Right atrium auricular region (tissue), 2 donors: ENCODE results near the gene SOWAHA. TPM values are rescaled to one million over a fixed set of nuclear protein-coding genes. Genes with fewer than 3 reads are reported as not detected.

Experiments used
- DNase-seq: peaks from one replicate; pipeline ENCODE4 v3.0.0-alpha.2; 2019; ENCODE audit warnings: low spot score
- H3K27ac ChIP-seq, 2 donors: fragments of 200-600 bp; sonication (generic); 1 replicate in 1 of 2; 2 replicates in 1 of 2; pipeline ENCODE4 v1.5.1; 2016 to 2019
- H3K27me3 ChIP-seq, 2 donors: fragments of 200-600 bp; sonication (generic); one replicate each; pipeline versions ENCODE4 v1.5.1 to v1.6.0; 2017 to 2019
- H3K36me3 ChIP-seq: fragments of 200-600 bp; sonication (generic); one replicate; pipeline ENCODE4 v1.5.1; 2016
- H3K4me1 ChIP-seq, 2 donors: fragments of 200-600 bp; sonication (generic); one replicate each; pipeline versions ENCODE4 v1.5.1 to v1.6.0; 2017 to 2019
- H3K4me3 ChIP-seq, 2 donors: fragments of 200-600 bp; sonication (generic); 1 replicate in 1 of 2; 2 replicates in 1 of 2; pipeline ENCODE4 v1.5.1; 2017 to 2019; ENCODE audit warnings: mild to moderate bottlenecking in 1 of 2, moderate library complexity in 1 of 2
- H3K9me3 ChIP-seq, 2 donors: fragments of 200-600 bp; sonication (generic); one replicate each; pipeline ENCODE4 v1.5.1; 2019
- total RNA-seq, 2 donors: library from RNA; depleted of rRNA; stranded (reverse); fragments of >200 nt; gene quantifications; one replicate each; pipeline ENCODE4 v1.1.0, GENCODE V29; 2016
- TF ChIP-seq, protein P1 (sequence below), 2 donors: fragments of 200-600 bp; sonication (generic); IDR thresholded peaks; one replicate each; pipeline ENCODE4 v1.5.1; 2019; ENCODE audit warnings: antibody characterized with exemption in 2 of 2

Gene SOWAHA
- total RNA-seq, 2 donors from 2014 or later: not detected

DNA sequence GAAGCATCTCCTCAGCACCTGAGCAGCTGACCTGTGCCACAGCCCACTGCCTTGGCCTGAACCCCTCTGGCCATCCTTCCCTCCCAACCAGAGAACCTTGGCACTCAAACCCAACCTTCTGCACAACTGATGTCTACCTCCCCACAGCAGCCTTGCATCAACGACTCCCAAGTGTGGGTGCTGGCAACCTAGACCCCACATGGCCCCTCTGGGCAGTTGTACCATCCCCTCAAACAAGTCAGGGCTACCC is 46.4 kb upstream of the SOWAHA start:
- TF ChIP-seq, protein P1, sequence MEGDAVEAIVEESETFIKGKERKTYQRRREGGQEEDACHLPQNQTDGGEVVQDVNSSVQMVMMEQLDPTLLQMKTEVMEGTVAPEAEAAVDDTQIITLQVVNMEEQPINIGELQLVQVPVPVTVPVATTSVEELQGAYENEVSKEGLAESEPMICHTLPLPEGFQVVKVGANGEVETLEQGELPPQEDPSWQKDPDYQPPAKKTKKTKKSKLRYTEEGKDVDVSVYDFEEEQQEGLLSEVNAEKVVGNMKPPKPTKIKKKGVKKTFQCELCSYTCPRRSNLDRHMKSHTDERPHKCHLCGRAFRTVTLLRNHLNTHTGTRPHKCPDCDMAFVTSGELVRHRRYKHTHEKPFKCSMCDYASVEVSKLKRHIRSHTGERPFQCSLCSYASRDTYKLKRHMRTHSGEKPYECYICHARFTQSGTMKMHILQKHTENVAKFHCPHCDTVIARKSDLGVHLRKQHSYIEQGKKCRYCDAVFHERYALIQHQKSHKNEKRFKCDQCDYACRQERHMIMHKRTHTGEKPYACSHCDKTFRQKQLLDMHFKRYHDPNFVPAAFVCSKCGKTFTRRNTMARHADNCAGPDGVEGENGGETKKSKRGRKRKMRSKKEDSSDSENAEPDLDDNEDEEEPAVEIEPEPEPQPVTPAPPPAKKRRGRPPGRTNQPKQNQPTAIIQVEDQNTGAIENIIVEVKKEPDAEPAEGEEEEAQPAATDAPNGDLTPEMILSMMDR (IDR thresholded peaks at IDR 0.05): no peak
- Histone ChIP-seq H3K4me3 (no peak overlapping the region), H3K9me3 (no peaks in the 10 kb centered on the region), H3K27me3 (no peaks in the 10 kb centered on the region), H3K4me1 (peaks cover 0 to 38% of the 10 kb centered on the region in 2 donors), H3K36me3 (peaks cover 35% of the 10 kb centered on the region), H3K27ac (no peak overlapping the region)
- no peak for DNase-seq

DNA sequence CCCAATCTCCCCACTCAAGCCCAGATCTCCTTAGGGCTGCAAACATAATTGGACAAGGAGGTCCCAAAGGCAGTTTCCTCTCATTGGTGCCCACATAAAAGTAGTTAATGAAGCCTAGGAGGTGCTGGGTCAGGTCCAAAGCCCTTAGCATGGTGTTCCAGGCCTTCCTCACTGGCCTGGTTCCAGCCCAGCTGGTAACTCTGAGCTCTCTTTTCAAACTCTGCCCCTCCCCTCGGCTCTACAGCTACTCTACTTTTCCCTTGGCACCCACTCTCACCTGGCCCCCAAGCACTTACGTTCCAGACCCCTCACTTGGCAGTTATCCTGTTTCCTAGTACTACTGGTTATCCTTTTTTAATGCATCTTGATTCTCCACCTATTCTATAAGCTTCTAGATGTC is 46.0 kb upstream of the SOWAHA start:
- peaks cover 0 to 42% of the 10 kb centered on the region in 2 donors for H3K4me1 ChIP-seq
- TF ChIP-seq, protein P1 (IDR thresholded peaks at IDR 0.05): no peak
- H3K36me3 ChIP-seq: peaks cover 31% of the 10 kb centered on the region
- H3K27ac ChIP-seq: peak overlapping the region in 1 of 2 donors; percentile 13
- H3K27me3 ChIP-seq: no peaks in the 10 kb centered on the region
- H3K9me3 ChIP-seq: no peaks in the 10 kb centered on the region
- H3K4me3 ChIP-seq: no peak overlapping the region
- no peak for DNase-seq

DNA sequence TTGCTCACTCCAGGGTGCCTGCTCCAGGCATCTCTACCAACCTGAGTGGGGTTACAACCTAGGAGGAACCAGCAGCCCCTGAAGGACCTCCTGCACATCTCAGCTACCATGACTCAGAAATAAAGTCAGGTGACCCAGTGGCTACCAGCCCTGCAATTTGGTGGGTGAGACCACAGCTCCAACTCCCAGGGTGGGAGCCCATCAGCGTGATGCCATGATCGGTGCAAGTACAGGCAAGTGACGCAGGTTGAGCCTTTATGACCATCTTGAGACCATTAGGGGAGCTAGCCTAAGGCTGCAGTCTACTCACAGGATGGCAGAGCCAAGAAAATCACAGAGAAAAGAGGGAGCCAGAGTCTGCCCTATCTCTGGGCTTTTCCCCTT is 44.6 kb upstream of the SOWAHA start:
- Histone ChIP-seq H3K4me3 (no peak overlapping the region), H3K36me3 (peaks cover 19% of the 10 kb centered on the region), H3K4me1 (peaks cover 0 to 56% of the 10 kb centered on the region in 2 donors), H3K27ac (peak overlapping the region in 1 of 2 donors; percentile 14), H3K27me3 (no peaks in the 10 kb centered on the region), H3K9me3 (no peaks in the 10 kb centered on the region)
- TF ChIP-seq, protein P1 (IDR thresholded peaks at IDR 0.05): no peak
- DNase-seq: no peak

DNA sequence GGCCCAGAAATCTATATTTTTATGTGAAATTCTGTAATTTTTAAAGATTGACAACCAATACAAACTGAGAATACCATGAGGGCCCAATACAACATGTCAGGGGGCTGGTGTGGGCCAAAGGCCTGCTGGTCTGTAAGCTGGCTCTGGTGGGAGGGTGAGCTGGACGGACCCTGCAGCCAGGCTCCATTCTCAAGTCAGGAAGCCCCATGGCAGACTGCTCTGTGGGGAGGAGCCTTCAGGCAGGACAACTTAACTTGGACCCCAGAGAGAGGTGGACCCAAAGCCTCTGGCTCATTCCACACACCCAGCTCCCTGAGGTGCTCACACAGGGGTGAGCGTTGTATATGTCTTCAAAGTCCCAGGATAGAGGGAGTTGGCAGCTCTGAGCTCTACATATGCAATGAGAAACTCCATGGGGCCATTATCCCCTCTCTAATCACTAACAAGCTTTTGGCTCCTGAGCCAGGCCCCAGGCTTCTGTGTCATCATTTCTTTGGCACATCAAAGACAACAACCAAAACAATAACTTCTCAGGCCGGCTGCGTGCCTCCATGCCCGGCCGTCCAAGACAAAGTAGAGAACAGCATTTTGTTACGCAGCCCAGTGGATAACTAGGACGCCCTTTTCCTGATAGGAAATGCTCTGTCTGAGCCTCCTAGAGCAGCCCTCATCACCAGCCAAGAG is 42.5 kb upstream of the SOWAHA start:
- no peak overlapping the region for H3K4me3 ChIP-seq
- no peaks in the 10 kb centered on the region for H3K36me3 ChIP-seq
- no peaks in the 10 kb centered on the region for H3K27me3 ChIP-seq
- TF ChIP-seq, protein P1 (IDR thresholded peaks at IDR 0.05): no peak
- H3K27ac ChIP-seq: peak overlapping the region; percentile 53 to 63
- peaks cover 0 to 77% of the 10 kb centered on the region in 2 donors for H3K4me1 ChIP-seq
- no peaks in the 10 kb centered on the region for H3K9me3 ChIP-seq
- no peak for DNase-seq

DNA sequence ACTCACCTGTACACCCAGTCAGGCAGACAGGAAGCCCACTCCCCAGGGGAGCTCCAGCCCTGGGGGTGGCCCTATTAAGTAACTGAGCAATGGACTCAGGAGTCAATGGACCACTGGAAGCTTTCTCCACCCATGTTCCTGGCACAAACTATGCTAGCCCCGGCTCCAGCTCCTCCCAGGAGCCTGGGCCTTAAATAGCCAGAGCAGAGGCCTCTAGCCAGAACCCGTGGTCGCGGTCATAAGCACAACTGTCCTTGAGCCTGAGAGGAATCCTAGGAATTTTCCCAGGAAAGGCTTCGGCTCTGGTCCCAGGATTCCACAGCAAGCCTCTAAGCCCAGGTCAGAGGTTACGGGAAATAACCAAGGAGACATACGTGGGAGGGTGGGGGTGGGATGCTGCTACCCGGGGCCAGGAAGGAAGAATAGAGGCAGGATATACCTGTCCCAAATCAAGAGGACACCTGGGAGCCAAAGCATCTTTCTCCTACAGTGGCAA is 41.6 kb upstream of the SOWAHA start:
- no peak overlapping the region for H3K4me3 ChIP-seq
- DNase-seq: peak; percentile 74
- no peaks in the 10 kb centered on the region for H3K36me3 ChIP-seq
- no peaks in the 10 kb centered on the region for H3K9me3 ChIP-seq
- H3K27me3 ChIP-seq: no peaks in the 10 kb centered on the region
- H3K27ac ChIP-seq: peak overlapping the region; percentile 53 to 63
- peaks cover 0 to 83% of the 10 kb centered on the region in 2 donors for H3K4me1 ChIP-seq
- TF ChIP-seq, protein P1 (IDR thresholded peaks at IDR 0.05): no peak
